Colonic mucosa (tissue), 4 donors: ENCODE measurements around the gene RAI1. TPM values are rescaled to one million over a fixed set of nuclear protein-coding genes. Genes with fewer than 3 reads are reported as not detected.

Source experiments
- DNase-seq: peaks from one replicate; pipeline ENCODE4 v3.0.0-alpha.2; 2020
- H3K27ac ChIP-seq: fragments of 200-600 bp; one replicate; pipeline ENCODE4 v1.8.0; 2021
- H3K27me3 ChIP-seq: fragments of 200-600 bp; one replicate; pipeline ENCODE4 v1.8.0; 2021
- H3K36me3 ChIP-seq: fragments of 200-600 bp; one replicate; pipeline ENCODE4 v1.8.0; 2021
- H3K4me1 ChIP-seq: fragments of 200-600 bp; one replicate; pipeline ENCODE4 v1.8.0; 2021; ENCODE audit warnings: mild to moderate bottlenecking
- H3K4me3 ChIP-seq: fragments of 200-600 bp; one replicate; pipeline ENCODE4 v1.8.0; 2021
- H3K9ac ChIP-seq, 2 donors: one replicate each; pipeline ENCODE4 v1.7.0; 2013; ENCODE audit warnings: control low read depth in 2 of 2, low read depth in 2 of 2, low read length in 2 of 2
- H3K9me3 ChIP-seq: fragments of 200-600 bp; one replicate; pipeline ENCODE4 v1.8.0; 2021
- intact Hi-C: fragments of 100-400 bp; cut with DNase I; formaldehyde crosslinking; loops from one replicate; pipeline ENCODE4 v1.14.1; 2022
- total RNA-seq, 2 donors: library from RNA; stranded (reverse); fragmentation: NEBNext Ultra II Directional in 1 of 2; extraction: Animal tissue kit (Norgen Biotek cat#: 25700) in 1 of 2; gene quantifications; one replicate each; pipeline ENCODE4 v1.2.1, GENCODE V29; 2021
- TF ChIP-seq, protein P1 (sequence below): fragments of 200-600 bp; IDR thresholded peaks from one replicate; pipeline ENCODE4 v1.8.0; 2022; ENCODE audit warnings: antibody characterized with exemption, mild to moderate bottlenecking
- donor health status: healthy.
- donor health status: DM: no; HTN: no; CAD: no.
- donor health status: DM: no; HTN: no; CAD: no.

RAI1 gene
- total RNA-seq, 2 donors from 2014 or later = 21.8 to 24.5 TPM

- Histone ChIP-seq H3K27me3 (no peaks in the 10 kb centered on the region), H3K4me3 (no peak overlapping the region), H3K4me1 (no peaks in the 10 kb centered on the region), H3K9ac (no peak overlapping the region), H3K27ac (no peak overlapping the region), H3K36me3 (no peaks in the 10 kb centered on the region), H3K9me3 (no peaks in the 10 kb centered on the region)
- intact Hi-C loops = no loop called here
- TF ChIP-seq, protein P1, sequence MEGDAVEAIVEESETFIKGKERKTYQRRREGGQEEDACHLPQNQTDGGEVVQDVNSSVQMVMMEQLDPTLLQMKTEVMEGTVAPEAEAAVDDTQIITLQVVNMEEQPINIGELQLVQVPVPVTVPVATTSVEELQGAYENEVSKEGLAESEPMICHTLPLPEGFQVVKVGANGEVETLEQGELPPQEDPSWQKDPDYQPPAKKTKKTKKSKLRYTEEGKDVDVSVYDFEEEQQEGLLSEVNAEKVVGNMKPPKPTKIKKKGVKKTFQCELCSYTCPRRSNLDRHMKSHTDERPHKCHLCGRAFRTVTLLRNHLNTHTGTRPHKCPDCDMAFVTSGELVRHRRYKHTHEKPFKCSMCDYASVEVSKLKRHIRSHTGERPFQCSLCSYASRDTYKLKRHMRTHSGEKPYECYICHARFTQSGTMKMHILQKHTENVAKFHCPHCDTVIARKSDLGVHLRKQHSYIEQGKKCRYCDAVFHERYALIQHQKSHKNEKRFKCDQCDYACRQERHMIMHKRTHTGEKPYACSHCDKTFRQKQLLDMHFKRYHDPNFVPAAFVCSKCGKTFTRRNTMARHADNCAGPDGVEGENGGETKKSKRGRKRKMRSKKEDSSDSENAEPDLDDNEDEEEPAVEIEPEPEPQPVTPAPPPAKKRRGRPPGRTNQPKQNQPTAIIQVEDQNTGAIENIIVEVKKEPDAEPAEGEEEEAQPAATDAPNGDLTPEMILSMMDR = no peak
- no peak for DNase-seq
Measured at GRCh38 chr17:17763136-17763535, 81.9 kb downstream of the RAI1 start.

DNA sequence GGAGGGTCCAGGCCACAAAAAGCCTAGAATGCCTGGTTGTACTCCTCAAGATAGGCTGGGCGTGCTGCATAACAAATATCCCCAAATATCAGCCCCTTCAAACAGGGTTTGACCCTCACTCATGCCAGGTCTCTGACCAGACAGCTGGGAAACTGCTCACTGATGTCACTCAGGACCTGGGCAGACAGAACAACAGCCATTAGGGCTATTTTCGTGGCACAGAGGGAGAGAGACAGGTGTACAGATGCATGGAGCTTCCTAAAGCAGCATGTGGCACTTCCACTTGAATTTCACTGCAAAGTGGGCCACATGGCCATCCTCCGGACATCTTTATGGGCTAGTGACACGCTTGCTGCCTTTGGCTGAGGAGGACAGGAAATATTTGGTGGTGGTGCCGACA is 82.5 kb downstream of the RAI1 start:
- no peak for DNase-seq
- Histone ChIP-seq H3K4me1 (no peaks in the 10 kb centered on the region), H3K36me3 (no peaks in the 10 kb centered on the region)

DNA sequence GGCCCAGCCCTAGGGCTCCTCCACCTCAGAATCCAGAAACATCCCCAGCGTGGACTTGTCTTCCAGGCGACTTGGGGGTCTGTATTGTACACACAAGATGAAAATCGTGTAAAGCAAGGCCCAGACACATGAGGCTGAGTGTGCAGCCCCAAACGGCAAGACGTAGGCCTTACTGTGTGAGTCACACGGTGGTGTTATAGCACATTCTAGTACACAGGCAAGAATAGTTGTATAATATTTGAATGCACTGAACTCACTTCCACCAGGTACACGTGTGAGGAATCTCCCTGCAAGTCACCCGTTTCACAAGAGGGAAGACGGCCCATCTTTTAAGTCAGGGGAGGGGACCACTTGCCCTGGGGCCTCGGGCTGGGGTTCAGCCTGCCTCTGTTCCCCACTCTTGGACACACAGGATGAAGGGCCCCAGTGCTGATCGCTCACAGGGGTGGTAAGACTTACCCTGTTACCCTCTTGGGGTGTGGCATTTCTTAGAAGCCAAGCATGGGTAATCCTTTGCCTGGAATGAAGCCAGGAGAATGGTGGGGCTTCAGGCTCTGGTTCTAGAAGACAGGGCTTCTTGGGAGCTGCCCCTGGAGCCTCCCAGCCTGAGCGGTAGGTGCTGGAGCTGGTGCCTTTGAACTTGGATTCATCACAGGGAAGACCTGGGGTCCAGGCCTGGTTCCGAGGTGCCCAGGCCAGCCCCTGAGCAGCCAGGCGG is 84.3 kb downstream of the RAI1 start:
- H3K4me3 ChIP-seq = no peak overlapping the region
- no peaks in the 10 kb centered on the region for H3K9me3 ChIP-seq
- H3K27me3 ChIP-seq = no peaks in the 10 kb centered on the region
- H3K36me3 ChIP-seq = no peaks in the 10 kb centered on the region
- H3K9ac ChIP-seq = no peak overlapping the region
- no peaks in the 10 kb centered on the region for H3K4me1 ChIP-seq
- DNase-seq = no peak
- H3K27ac ChIP-seq = no peak overlapping the region
- intact Hi-C loops = no loop called here
- TF ChIP-seq, protein P1 = no peak

More for the DNA sequence above, 82.5 kb downstream of the RAI1 start:
- intact Hi-C loops = no loop called here
- H3K27ac ChIP-seq = no peak overlapping the region
- H3K9ac ChIP-seq = no peak overlapping the region
- TF ChIP-seq, protein P1 = no peak
- H3K4me3 ChIP-seq = no peak overlapping the region
- H3K9me3 ChIP-seq = no peaks in the 10 kb centered on the region
- no peaks in the 10 kb centered on the region for H3K27me3 ChIP-seq

DNA sequence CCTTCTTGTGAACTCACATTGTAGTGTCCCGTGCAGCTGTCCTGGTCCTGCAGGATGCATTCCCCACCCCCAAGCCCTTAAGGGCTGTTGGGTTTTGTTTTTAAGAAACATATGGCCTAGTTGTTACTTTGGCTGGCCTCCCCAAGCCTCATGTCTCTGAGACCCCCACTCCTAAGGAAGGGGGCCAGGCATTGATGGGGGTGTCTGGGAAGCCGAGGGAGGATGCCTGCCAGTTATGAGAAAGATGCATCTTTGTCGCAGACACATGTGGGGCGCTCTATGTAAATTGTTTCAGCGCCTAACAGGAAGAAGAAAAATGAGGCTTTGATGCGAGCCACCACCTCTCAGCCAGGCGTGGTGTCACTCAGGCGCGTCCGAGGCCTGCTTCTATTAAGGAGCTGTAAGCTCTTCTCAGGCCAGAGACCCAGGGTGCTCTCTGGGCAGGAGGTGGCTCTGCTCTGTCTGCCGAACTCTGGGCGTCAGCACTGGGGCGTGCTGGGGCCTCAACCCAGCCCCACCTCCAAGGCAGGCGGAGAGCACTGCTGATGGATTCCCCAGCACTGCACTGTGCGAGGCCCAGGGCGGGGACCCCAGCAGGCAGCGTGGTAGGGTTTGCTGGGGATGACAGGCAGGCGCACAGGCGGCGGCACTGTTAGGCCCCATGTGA is 85.0 kb downstream of the RAI1 start:
- no peak overlapping the region for H3K27ac ChIP-seq
- no peak for DNase-seq
- no peak overlapping the region for H3K4me3 ChIP-seq
- TF ChIP-seq, protein P1 = no peak
- no peaks in the 10 kb centered on the region for H3K9me3 ChIP-seq
- H3K36me3 ChIP-seq = no peaks in the 10 kb centered on the region
- H3K9ac ChIP-seq = peak overlapping the region in 1 of 2 donors; percentile 35
- no peaks in the 10 kb centered on the region for H3K27me3 ChIP-seq
- H3K4me1 ChIP-seq = no peaks in the 10 kb centered on the region
- intact Hi-C loops = no loop called here

DNA sequence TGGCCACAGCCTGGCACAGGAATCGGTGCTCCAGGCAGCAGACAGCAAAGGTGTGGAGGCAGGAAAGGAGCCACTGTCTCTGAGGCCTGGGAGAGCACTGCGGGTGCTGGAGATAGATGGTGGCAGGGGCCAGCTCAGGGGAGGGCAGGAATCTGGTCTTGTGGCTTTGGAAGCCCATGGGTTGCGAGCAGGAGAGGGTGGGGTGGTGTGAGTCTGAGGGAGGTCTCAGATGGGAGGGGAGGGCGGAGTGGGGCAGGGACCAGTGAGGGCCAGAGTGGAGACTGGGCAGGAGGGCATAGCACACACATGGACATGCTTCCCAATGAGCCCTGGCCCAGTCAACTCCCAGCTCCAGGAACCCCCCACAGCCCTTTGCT is 85.5 kb downstream of the RAI1 start:
- no peak for DNase-seq
- TF ChIP-seq, protein P1 = no peak
- H3K9me3 ChIP-seq = no peaks in the 10 kb centered on the region
- intact Hi-C loops = no loop called here
- H3K4me3 ChIP-seq = no peak overlapping the region
- no peaks in the 10 kb centered on the region for H3K36me3 ChIP-seq
- H3K27ac ChIP-seq = no peak overlapping the region
- peak overlapping the region in 1 of 2 donors; percentile 35 for H3K9ac ChIP-seq
- H3K27me3 ChIP-seq = no peaks in the 10 kb centered on the region
- H3K4me1 ChIP-seq = no peaks in the 10 kb centered on the region
